Hypothalamus (tissue), 51 donors: ENCODE measurements around the gene DCAF5.
A peak's percentile ranks its signal among the peaks of the same experiment; 100 is the strongest.

Experiments
- DNase-seq, 51 donors: peaks; one replicate each; lab custom pipeline; 2025; lab: John Stamatoyannopoulos, UW

Gene DCAF5

DNA sequence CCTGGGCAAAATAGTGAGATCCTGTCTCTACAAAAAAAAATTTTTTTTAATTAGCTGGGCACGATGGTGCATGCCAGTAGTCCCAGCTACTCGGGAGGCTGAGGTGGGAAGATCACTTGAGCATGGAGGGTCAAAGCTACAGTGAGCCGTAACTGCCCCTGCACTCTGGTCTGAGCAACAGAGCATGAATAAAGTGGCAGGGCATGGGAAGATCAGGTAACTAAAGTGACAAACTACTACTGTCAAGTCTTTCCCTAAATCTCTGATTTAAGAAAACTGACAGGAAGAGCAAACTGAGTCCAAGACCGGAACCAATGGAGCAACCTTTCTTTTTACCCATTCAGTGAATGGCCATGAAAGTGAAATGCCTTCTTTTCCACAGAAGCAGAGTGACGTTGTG, 10.8 kb downstream of the DCAF5 start:
- DNase-seq = no peak

DNA sequence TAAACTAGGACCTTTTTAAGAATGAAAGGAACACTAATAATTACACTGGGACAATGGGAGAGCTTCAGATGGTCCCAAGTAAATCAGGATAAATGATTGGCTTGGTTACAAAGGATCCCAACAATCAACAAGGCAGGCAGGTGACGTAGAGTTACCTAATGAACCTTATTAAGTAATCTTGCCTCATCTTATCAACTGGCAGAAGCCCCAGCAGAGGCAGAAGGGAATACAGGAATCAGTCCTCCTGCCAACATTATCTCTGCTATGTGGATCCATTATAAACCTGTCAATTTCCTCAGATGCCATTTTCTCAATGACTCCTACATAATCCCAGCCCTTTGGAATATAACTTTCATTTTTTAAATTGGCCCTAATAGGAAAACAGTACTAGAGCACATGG, 11.4 kb downstream of the DCAF5 start:
- no peak for DNase-seq

DNA sequence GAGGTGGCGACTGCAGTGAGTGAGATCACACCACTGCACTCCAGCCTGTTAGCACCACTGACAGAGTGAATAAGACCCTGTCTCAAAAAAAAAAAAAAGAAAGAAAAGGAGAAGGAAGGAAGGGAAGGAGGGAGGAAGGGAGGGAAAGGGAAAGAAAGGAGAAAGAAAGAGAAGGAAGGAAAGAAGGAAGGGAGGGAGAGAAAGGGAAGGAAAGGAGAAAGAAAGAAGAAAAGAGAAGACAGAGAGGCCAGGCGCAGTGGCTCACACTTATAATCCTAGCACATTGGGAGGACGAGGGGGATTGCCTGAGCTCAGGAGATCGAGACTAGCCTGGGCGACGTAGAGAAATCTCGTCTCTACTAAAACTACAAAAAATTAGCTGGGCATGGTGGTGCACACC, 13.2 kb downstream of the DCAF5 start:
- no peak for DNase-seq

DNA sequence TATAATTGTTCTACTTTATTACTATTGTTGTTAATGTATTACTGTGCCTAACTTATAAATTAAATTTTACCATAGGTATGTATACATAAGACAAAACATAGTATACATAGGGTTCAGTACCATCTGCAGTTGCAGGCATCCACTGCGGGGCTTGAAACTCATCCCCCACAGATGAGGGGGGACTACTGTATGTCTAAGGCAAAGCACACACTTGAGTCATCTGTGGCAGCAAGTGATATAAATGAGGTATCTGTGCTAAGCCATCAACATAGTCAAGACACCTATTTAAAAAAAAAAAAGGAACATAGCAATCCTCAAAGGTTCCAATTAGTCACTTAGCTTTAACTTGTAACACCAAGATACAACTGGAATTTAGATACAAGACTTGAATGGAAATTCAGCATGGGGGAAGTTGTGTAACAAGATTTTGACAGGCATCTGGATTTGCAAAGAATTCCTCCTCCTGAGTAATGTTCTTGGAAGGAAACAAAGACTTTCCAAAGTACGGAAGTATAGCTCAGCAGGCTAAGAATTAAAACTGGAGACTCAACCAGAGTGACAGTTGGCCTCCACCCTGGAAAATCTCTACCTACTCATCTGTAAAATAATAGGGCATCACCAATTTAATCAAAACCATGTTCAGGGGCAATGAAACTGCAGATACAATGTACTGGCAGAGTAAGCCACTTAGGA, 14.9 kb downstream of the DCAF5 start:
- DNase-seq = peak in 1 of 51 donors; percentile 40

DNA sequence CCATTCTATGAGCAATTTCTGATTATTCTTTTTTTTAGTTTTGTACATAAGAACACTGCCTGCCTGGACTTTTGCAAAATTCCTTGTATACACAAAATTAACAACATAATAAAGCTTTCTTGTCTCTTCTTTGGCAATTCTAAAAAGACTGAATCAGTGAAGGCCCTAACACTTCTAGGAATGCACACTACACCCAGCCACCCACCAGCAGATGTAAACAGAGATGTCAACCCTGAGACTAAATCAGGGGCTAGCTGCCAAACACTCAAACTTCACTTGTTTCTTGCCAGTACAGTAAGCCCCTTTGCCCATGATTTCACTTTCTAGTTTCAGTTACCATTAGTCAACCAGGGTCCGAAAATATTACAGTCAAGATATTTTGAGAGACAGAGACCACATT, 15.5 kb downstream of the DCAF5 start:
- no peak for DNase-seq

DNA sequence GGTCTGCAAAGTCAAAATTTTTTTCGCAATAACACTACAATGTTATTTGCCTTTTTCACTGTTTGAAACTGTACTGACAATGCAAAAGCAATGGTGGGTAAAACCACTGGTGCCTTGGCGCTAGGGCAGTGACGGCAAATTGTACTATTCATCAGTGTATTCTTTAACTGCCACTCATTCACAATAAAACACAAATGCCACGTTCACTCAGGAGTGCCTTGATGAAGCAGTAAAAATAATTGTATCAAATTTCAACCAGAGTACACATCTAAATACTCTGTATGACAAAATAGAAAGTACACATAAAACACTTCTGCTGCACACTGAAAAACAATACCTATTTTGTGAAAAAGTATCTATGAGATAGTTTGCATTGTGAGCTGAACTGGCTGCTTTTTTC, 17.8 kb downstream of the DCAF5 start:
- DNase-seq = no peak

DNA sequence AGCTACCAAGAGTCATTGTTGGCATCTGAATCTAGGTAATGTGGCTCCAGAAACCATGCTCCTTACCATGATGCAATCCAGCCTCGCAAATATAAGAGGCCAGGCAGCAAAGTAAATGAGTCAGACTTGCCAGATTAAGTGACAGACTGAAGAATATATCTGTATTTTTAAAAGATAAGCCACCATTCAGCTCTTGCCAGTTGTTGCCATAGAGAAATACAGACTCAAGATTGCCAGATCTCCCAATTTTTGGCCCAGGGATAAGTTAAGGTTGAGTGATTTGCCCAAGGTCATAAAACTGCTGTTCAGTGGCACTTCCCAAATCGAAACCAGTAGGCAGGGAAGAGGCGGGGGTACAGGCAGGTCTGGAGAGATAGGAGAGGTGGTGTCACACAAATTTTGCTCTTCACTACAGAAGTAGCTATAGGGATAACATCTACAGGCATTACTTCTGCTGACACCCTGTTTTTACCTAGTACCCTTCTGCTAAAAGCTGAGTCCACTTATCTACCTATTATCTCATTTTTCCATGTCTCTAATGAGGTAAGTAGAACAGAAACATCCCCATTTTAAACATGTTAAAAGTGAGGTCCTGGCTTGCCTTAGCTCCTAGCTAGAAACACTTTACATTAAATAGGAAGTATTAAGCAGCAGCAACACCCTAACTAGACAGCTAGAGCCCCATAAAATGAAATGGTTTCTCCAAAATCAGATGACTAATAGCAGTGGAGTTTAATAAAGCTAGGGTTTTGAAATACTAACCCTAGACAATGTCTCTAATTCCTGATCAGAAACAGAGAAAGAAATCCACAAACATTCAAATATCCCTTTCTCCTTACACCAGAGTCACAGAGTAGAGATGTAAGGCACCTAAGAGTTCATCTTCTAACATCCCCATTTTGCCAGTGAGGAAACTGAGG, 19.5 kb downstream of the DCAF5 start:
- no peak for DNase-seq

DNA sequence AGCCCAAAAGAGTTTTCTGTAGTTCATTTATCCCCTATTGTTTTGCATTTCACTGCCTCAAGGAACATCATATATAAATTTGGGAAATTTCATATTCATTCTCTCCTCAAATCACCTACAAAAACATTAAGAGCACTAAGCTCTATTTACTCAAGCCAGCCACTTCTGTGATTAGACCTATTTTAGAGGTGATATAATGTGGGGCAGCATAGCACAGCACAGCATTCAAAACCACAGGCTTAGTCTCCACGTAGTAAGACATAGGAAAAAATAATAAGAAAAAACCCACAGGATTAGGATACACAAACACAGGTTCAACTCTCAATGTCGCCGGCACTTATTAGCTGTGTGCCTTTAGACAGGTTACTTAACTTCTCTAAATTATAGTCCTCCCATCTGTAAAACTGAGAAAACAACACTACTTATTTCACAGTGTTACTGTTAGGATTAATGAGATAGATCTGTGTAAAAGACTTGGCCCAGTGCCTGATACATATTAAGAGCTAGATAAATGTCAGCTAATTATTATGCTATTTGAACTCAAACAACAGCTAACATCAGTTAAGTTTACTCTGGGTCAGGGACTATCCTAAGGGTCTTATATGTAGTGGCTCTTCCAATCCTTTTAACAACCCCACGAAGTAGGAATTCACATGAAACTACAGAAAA, 20.3 kb downstream of the DCAF5 start:
- DNase-seq = no peak

DNA sequence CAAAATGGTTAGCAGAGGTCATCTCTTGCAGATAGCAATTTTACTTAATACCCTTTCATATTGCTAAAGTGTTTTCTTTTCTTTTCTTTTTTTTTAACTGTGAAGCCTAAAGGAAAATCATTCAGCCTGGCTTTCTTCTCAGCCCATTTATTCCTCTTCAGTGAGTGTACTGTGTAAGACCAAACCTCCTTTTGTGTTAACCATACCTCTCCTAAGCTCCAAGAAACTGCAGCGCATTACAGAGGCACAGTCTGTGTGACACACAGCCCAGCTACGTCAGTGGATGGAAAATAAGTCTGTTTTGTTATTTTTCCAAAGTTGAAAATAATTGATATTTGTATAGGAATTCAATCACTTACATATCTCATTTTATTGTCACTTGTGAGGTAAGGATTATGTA, 21.7 kb downstream of the DCAF5 start:
- DNase-seq = no peak

DNA sequence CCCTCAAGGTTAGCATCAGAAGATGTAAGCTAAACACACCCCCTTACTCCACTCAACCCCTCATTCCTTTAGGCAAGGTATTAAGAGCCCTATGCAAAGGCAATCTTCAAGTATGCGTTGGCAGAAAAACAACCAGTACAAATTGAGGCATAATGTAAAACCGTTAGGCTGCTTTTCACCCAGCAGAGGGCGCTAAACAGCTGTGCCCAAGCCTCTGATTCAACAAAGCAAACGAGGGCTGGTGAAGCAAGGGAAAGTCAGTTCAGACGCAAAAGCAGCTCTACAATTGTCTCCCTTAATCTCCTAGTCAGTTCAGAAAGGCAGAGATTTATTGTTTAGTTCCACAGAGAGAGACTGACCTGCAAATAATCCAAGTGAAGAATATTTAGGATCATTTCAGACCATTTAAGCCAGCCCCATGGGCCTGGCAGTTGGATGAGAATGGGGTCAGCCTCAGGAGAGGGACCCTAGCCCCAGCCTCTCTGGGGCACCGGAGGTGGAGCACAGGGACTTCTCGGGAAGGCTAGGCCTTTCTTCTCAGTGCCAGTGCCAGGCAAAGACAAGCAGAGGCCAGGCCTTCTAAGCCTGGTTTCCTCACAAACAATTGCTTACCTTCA, 23.5 kb downstream of the DCAF5 start:
- DNase-seq = peak in 45 of 51 donors; percentile 4 to 83 (median 43)

DNA sequence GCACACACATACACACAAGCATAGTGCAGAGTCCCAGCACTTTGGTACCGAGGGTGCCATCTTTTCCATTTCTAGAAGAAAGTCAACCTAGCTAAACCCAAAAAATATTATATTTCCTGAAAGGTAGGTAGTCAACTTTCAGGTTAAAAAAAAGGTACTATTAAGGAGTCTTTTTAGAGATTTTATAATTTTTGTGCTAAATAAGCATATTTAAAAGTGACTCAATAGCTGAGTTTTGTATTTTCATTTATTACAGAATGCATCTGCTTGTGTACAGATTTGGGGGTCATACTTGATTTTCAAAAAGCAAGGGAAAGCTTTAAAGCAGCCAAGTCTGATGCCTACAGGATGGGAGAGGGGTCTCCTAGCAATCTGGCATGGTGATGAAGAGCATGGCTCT, 34.6 kb downstream of the DCAF5 start:
- no peak for DNase-seq

DNA sequence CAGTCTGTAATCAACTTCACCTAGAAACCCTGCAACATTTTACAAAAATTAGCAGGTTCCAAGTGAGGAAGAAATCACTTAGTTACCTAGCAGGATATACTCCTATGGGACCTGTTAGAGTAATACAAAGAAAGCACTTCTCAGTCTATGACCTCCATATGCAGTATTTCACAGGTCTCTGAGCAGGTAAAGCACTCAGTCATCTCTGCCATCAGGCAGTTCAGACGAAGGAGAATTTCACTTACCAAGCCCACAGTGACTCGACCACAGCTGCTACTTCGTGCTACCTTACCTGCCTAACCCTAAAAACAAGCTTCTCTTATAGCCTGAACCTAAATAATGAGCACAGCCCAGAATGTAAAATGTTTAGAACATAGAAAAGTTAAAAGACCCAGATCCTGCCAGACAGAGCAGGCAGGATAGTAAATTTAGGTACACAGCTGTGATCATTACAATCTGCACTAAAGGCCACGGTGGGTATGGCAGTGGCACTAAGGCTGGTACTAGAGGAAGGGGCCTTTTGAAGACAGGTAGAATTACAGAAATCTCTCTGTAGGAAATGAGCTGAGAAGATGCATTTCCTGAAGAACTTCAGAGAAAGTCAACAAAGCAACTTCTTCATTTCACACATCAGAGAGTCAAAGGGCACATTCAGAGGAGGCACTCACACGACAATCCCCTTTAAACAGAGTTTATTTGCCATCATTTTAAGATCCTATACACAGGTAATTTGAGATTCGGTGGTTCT, 35.7 kb downstream of the DCAF5 start:
- DNase-seq = no peak

DNA sequence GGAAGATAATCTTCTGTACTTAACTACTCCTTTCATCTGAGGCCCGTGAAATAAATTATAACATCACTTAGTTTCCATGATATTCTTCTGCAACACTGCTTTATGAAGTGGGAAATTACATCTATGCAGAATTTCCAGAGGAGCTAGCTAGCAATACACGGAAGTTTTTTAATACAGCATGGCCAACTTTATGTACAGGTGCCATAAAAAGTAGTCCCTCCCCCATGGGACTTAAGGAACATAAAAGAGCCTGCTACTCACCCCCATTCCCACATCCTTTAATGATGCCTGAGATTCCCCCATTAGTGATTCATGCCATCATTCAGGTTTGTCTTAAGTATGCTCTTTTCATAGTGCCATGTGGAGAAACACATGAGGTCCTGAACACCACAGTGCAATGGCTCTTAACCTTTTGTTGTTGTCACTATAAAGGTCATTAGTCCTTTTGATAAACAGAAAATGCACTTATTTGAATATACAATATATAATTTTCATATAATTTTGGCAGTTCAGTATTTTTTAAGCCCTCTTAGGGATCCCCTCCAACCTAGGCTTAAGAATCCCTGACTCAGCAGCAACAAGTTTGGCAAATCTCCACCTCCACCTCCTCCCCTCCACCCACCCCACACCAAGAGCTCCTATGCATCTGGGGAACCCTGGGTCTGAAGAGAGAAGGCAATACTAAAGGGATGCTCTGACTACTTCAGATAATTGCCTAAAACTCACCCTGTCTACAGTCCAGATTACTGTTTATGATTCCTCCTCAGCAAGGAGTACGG, 37.3 kb downstream of the DCAF5 start:
- DNase-seq = no peak

DNA sequence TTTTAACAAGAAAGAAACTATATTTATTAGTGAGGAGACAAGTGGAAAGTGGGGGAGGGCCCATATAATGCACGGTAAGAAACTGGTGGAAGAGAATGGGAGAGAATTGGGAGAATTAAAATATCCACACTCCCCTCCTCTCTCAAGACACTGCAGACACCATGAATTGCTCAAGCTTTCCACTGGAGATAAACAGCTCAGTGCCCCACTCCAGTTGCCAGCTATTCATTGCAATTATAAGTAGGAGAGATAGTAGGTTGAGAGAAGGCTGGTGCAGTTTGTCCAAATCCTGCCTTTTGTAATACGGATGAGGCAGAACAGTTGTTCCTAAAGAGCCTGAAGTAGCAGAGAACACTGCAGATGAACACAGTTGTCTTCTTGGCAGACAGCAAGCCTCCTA, 38.2 kb downstream of the DCAF5 start:
- no peak for DNase-seq

DNA sequence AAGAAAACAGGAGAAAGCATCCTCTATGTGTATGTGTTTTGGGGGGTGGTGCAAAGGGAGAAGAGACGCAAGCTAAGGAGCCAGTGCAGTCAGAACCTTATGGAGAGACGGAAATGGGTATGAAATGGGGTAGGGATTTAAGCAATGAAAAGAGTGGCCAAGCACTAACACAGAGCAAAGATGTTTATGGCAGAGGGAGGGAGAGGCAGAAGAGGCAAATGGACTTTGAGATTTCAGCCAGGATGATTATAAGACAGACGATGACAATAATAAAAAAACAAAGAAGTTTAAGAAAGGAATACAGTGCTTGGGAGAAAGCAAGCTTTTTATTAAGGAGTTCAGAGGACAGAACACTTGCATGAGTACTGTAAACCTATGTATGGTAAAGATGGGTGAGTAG, 44.6 kb downstream of the DCAF5 start:
- no peak for DNase-seq

DNA sequence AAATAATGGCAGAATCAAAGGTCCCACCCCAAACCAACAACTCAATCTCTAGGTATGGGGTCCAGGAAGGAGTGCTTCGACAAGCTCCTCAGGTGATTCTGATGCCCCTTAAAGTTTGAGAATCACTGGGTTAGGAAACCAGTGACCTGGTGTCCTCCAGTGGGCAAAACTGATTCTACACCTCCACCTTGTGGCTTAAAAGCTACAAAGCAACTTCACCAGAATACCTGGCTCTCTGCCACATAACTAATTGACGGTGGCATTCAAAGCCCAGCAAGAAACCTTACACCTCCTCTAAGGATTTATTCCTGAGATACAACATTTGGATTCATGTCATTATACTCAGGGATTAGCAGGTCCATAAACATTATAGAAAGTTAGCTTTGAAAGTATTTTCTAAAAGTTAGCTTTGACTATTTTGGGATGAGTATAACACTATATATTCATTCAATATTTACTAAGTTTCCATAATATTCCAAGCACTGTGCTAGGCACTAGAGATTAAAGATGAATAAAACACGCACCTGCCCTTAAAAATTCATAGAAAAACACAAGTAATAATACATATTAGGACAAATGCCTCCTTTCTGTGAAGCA, 45.4 kb downstream of the DCAF5 start:
- peak in 4 of 51 donors; percentile 1 to 14 (median 11) for DNase-seq

DNA sequence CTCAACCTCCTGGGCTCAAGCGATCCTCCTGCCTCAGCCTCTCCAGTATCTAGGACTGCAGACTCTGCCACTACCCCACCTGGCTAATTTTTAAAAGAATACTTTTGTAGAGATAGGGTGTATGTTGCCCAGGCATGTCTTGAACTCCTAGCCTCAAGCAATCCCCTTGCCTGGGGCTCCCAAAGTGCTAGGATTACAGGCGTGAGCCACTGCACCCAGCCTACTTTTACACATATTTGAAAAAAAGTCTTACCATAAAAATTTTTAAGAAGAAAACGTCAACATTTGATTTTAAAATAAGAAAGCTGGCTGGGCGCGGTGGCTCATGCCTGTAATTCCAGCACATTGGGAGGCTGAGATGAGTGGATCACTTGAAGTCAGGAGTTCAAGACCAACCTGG, 46.5 kb downstream of the DCAF5 start:
- DNase-seq = no peak

DNA sequence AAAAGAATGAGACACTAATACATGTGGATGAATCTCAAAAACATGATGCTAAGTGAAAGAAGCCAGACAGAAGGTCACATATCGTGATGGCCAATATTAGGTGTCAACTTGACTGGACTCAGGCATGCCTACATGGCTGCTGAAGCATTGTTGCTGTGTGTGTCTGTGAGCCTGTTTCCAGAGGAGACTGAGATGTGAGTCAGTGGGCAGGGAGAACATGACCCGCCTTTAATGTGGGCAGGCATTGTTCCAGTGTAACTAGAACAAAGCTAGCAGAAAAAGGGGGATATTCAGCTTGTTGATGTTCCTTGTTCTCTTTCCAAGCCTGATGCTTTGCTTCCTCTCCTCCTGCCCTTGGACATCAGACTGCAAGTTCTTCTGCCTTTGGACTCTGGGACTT, 47.6 kb downstream of the DCAF5 start:
- no peak for DNase-seq

DNA sequence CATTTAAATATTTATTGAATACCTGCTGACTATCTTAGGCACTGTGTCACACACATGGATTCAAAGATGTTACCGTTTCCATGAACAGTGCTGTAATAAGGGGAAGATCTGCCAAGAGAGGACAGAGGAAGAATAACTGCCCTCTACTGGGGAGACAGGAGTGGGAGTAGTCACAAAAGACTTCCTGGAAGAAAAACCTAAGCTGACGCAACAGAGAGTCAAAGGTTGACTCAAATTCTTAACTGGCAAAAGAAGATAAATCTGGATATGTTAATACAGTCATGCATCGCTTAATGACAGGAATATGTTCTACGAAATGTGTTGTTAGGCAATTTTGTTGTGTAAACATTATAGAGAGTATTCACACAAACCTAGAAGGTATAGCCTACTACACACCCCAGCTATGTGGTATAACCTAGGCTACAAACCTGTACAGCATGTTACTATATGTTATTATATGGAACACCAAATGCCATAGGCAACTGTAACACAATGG, 51.5 kb downstream of the DCAF5 start:
- DNase-seq = no peak
